GM12875 (cell line): Measurements from ENCODE around the gene KRTAP10-7.
"Not testable (repeated sequence)": the region's sequence is repeated elsewhere in the genome, so short reads cannot be mapped to it uniquely, and the experiment has no call there.

Source experiments
- H3K4me3 ChIP-seq: one replicate; pipeline ENCODE4 v1.5.1; 2011; ENCODE audit warnings: low read depth, low read length, control low read depth
- TF ChIP-seq, protein P1 (sequence below): IDR thresholded peaks from 2 replicates; pipeline ENCODE4 v1.5.1; 2011; ENCODE audit warnings: low read depth, mild to moderate bottlenecking, control low read depth, inconsistent platforms, low read length, moderate library complexity, borderline replicate concordance; ENCODE audit not compliant: insufficient read depth

KRTAP10-7 gene

DNA sequence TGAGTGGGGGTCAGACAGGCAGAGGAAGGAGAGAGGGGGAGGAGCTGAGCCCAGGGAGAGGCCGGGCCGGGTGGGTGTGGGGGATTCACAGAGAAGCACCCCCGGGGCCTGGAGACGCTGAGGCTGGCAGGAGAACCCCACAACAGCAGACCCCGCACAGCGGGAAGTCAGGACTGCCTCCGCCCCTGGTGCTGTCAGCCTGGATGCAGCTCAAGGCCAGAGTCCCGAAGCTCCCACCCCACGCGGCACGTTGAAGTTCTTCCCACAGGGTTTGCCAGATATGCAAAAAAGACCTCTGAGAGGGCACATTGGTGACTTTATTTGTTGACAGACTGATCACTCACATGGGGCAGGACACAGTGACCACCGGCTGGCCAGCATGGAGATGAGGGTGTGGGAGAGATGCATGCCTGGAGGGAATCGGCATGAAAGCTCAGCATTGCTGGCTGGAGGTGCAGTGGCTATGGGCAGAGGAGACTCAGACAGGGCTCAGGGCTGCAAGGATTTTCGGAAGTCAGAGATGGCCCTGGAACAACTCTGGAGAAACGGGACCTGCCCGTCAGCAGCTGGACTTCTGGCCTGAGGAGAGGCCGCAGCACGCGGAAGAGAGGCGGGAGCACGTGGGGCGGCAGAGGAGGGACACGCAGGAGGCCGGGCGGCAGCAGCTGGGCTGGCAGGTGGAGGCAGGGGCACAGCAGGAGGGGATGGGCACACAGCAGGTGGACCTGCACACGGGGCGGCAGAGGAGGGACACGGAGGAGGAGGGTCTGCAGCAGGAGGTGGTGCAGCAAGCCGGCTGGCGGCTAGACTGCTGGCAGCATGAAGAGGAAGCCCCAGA lies 42.7 kb upstream of the KRTAP10-7 start:
- H3K4me3 ChIP-seq, result no peak overlapping the region
- TF ChIP-seq, protein P1, sequence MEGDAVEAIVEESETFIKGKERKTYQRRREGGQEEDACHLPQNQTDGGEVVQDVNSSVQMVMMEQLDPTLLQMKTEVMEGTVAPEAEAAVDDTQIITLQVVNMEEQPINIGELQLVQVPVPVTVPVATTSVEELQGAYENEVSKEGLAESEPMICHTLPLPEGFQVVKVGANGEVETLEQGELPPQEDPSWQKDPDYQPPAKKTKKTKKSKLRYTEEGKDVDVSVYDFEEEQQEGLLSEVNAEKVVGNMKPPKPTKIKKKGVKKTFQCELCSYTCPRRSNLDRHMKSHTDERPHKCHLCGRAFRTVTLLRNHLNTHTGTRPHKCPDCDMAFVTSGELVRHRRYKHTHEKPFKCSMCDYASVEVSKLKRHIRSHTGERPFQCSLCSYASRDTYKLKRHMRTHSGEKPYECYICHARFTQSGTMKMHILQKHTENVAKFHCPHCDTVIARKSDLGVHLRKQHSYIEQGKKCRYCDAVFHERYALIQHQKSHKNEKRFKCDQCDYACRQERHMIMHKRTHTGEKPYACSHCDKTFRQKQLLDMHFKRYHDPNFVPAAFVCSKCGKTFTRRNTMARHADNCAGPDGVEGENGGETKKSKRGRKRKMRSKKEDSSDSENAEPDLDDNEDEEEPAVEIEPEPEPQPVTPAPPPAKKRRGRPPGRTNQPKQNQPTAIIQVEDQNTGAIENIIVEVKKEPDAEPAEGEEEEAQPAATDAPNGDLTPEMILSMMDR, result no peak

DNA sequence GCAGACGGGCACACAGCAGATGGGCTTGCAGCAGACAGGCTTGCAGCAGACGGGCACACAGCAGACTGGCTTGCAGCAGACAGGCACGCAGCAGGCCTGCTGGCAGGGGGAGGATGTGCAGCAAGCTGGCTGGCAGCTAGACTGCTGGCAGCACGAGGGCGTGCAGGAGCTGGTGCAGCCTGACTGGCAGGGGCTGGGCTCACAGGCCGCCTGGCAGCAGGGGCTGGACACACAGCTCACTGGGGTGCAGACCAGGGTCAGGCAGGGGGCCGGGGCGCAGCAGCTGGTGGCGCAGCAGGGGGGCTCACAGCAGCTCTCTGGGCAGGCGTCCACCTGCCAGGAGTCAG lies 42.1 kb upstream of the KRTAP10-7 start:
- not testable (repeated sequence) for H3K4me3 ChIP-seq

DNA sequence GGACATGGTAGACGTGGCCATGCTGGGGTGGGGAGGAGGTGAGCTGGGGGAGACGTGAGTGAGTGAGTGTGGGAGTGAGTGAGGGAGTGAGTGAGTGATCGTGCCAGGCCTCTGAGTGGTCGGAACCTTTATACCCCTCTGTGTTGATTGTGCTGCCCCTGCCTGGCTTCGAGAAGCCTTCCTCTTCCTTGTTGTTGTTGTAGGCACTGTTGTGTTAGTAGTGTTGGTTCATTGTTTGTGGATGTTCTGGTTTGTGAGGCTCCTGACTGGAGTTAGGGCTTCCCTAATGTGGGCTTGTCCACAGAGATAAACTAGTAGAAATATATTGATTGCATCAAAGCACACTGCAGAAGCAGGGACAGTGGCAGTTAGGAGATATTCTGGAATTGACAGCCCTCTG lies 41.7 kb upstream of the KRTAP10-7 start, which contains the start of gene KRTAP10-3:
KRTAP10-3 (minus strand) TSS at position 101 of the 400 bp plus-strand sequence; CDS start at position 21, 80 bp downstream.
- H3K4me3 ChIP-seq, result no peak within 1 kb of the TSS
- TF ChIP-seq, protein P1, result no peak

DNA sequence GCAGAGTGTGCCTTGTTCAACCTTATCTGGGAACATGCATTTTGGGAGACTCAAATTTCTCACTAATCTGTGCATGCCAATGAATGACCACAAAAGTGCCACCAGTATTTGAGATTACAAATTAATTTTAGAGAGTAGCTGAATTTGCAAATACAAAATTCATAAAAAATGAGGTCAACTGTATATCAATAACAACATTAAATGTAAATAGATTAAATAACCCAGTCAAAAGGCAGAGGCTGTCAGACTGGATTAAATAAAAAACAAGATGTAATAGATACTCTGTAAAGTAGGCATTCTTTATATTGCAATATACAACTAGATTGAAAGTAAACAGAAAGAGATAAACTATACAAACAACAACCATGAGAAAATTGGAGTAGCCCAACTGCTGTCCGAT lies 36.3 kb upstream of the KRTAP10-7 start:
- TF ChIP-seq, protein P1, result no peak
- no peak overlapping the region for H3K4me3 ChIP-seq

DNA sequence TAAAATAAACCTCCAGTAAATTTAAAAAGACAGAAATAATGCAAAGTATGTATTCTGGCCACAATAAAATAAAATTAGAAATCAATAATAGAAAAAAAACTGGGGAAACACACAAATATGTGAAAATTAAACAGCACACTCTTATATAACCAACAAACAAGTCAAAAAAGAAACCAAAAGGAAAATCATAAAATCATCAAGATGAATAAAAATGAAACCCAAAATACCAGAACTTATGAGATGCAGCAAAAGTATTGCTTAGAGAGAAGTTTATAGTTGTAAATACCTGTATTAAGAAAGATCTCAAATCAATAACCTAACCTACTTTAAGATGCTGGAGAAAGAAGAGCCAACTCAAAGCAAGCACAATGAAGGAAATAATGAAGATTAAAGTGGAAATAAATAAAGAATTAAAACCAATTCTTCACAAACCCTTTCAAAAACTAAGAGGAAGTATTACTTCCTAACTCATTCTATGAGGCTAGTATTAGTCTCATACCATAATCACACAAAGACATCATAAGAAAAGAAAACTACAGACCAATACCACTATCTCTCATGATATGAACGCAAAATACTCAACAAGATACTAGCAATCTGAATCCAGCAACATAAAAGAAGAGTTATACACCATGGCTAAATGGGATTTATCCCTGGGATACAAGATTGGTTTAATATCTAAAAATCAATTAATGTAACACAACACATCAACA lies 35.4 kb upstream of the KRTAP10-7 start:
- no peak overlapping the region for H3K4me3 ChIP-seq
- TF ChIP-seq, protein P1, result no peak

DNA sequence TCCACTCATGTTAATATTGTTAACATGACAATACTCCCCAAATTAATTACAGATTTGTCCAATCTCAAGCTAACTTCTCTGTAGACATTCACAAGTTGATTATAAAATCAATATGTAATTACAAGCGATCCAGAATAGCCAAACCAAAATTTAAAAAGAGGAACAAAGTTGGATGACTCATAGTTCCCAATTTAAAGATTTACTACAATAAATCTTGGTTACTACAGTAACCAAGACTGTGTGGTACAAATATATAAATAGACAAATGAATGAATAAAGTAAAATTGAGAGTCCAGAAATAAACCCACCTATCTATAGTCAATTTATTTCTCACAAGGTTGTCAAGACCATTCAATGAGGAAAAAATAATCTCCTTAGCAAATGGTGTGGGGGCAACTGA lies 34.0 kb upstream of the KRTAP10-7 start:
- H3K4me3 ChIP-seq, result no peak overlapping the region
- TF ChIP-seq, protein P1, result no peak

DNA sequence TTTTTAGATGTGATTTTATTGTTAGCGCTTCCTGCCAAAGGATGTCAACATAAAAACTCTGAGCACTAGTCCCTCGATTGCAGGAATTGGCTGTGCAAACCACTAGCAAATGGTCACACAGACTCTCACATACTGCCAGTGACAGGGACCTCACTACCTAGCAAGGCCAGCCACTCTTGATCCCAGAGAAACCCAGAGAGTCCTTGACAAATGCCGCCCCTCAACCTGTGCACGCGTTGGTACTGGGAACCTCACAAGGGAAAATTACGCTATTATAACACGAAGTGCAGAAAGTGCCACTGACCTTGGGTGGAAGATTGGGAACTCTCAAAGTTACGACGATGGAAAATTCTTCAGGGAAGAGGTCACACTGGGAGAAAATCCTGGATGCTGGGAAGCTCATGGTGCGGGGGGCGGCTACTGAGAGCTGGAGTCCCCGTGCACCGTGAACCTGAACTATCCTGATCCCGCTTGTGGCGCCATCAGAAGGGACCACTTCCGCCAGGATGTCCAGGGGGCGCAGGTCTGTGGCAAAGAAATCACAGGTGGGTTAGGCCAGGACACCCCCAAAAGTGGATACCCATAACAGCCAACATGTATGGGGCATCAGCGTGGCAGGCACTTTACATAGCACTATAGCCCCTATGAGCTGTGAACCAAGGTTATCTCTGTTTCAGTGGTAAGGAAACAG lies 32.8 kb upstream of the KRTAP10-7 start:
- TF ChIP-seq, protein P1, result no peak

More for the DNA sequence above, 32.8 kb upstream of the KRTAP10-7 start:
- no peak overlapping the region for H3K4me3 ChIP-seq
